ENCODE data around the gene RNU1-4.
"Not testable (repeated sequence)": the region's sequence is repeated elsewhere in the genome, so short reads cannot be mapped to it uniquely, and the experiment has no call there.

DNA sequence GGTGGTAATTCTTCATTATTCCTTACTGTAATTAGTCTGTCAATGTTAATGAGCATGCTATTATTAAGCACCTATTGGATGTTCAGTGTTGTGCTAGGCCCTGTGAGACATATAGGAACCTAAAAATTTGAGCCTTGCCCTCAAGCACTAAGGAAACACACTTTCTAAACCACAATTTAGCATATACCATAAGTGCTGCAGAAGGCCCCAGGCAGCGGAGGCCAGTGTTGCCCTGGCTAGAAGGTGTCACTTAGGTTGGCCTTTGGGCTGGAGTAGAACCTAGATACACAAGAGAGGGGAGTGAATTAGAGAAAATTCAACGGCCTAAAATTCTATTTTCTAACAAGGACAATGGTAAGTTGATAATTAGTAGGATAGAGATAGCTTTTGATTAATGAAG lies 44.6 kb downstream of the RNU1-4 start:
- TF ChIP-seq CTCF, EP300, POLR2A (IDR thresholded peaks at IDR 0.05): not testable (repeated sequence)
